Fibroblast of villous mesenchyme (primary cell): ENCODE data around the gene GPR31. TPM values are rescaled to one million over a fixed set of nuclear protein-coding genes. Genes with fewer than 3 reads are reported as not detected.

ENCODE experiments used
- DNase-seq: peaks from one replicate; pipeline ENCODE4 v3.0.0-alpha.2; 2010; ENCODE audit warnings: low read depth
- H3K4me3 ChIP-seq: 2 replicates; pipeline ENCODE4 v1.5.1; 2011; ENCODE audit warnings: low read depth, mild to moderate bottlenecking, low read length
- CTCF ChIP-seq: IDR thresholded peaks from 2 replicates; pipeline ENCODE4 v1.5.1; 2012; ENCODE audit warnings: low read depth, mild to moderate bottlenecking, low read length; ENCODE audit not compliant: insufficient read depth
- total RNA-seq: library from RNA; depleted of rRNA; stranded (reverse); fragments of >200 nt; gene quantifications from 2 replicates; pipeline ENCODE4 v1.2.3, GENCODE V29; 2012

GPR31 gene
- total RNA-seq, 1 donor, result not detected

DNA sequence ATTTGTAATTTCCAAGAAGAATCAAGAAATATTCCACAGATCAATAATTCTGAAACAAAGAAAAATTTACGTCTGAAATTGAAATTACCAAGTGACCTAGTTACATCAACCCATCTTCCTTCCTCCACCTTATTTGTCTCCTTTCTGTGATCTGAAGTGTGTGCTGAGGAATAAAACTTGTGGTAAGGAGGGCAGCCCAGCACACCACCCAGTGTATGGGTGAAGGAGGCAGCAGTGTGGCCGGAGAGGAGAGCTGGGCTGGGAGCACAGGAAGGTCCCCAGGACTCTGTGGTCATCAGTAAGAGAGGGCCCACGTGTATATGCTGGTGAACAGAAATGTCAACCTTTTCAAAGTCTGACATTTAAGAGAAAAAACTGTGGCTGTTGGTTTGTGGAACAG lies 46.2 kb downstream of the GPR31 start:
- no peak overlapping the region for H3K4me3 ChIP-seq
- TF ChIP-seq CTCF, result no peak

DNA sequence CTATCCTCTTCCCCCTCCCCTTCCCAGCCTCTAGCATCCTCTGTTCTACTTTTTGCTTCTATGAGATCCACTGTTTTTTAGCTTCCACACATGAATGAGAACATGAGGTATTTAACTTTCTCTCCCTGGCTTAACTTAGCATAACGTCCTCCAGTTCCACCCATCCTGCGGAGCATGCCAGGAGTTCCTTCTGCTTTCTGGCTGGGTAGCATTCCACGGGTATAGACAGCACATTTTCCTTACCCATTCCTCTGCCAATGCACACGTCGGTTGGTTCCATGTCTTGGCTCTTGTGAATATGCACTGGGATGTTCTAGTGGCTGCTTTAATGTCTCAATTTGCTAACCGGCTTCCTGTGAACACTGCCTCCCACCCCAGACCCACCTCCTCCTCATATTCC lies 48.1 kb downstream of the GPR31 start:
- no peak for DNase-seq
- TF ChIP-seq CTCF, result no peak
- H3K4me3 ChIP-seq, result no peak overlapping the region

More for the DNA sequence above, 46.2 kb downstream of the GPR31 start:
- no peak for DNase-seq

GRCh38 chr6:167108278-167108677 lies 49.5 kb downstream of the GPR31 start:
- H3K4me3 ChIP-seq, result no peak overlapping the region
- no peak for TF ChIP-seq CTCF
- DNase-seq, result no peak

- no peak for DNase-seq
- no peak for TF ChIP-seq CTCF
- H3K4me3 ChIP-seq, result no peak overlapping the region
Observed at GRCh38 chr6:167107787-167108186, 50.0 kb downstream of the GPR31 start.

DNA sequence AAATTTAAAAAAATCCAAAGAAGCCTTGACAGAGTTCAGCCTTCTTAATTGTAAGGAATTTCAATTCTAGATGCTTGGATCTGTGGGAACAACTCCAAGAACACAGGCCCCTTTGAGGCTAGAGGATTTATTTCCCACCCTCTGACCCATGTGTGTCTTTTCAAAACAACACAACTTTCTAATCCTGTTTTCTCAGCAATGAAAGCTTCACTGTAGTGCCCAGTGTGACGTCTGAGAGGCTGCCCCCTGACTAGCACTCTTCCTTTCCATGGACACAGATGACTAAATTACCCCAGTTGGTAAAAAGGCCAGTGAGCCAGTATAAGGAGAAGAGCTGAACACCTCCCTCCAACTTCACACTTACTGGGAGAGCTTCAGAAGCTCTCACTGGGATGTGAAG lies 51.4 kb downstream of the GPR31 start:
- no peak for TF ChIP-seq CTCF
- H3K4me3 ChIP-seq, result no peak overlapping the region
- DNase-seq, result no peak

Other genes with a start within 250 kb of the GPR31 start
- gene RNASET2, start 201.4 kb downstream of the GPR31 start, total RNA-seq, result 20.3 and 22.5 TPM in 2 replicates
- gene CEP43, start 158.6 kb downstream of the GPR31 start, total RNA-seq, result 19.3 and 37.6 TPM in 2 replicates
- under 0.01 TPM in 1 of 2 replicates, not detected in the other for gene CCR6, start 34.9 kb downstream of the GPR31 start, total RNA-seq
- gene UNC93A, start 133.3 kb upstream of the GPR31 start, total RNA-seq, result not detected in 2 replicates
- gene TTLL2, start 167.1 kb upstream of the GPR31 start, total RNA-seq, result not detected in 2 replicates